K562 (cell line): ENCODE results near the gene GTSE1. TPM values are rescaled to one million over a fixed set of nuclear protein-coding genes. Genes with fewer than 3 reads are reported as not detected.

ENCODE experiments used
- CBX3 ChIP-seq, 2 experiments: IDR thresholded peaks; 1 replicate in 1 of 2; 2 replicates in 1 of 2; pipeline ENCODE4 v1.6.1; 2012; ENCODE audit warnings: inconsistent platforms in 2 of 2, low read length in 2 of 2, borderline replicate concordance in 1 of 2, control low read depth in 1 of 2
- ERF ChIP-seq: fragments of 450-650 bp; formaldehyde crosslinking; IDR thresholded peaks from 2 replicates; pipeline ENCODE4 v1.4.0; 2020; ENCODE audit warnings: mild to moderate bottlenecking, mixed read lengths
- NR3C1 ChIP-seq: sonication (generic); formaldehyde crosslinking; IDR thresholded peaks from 2 replicates; pipeline ENCODE4 v1.8.1; 2022; ENCODE audit warnings: missing genetic modification reagents
- NRF1 ChIP-seq, 2 experiments: fragments of 450-650 bp; IDR thresholded peaks in 1 of 2; conservative IDR thresholded peaks in 1 of 2; 2 replicates each; pipeline ENCODE4 v1.6.1; 2014; ENCODE audit warnings: mild to moderate bottlenecking in 2 of 2
- PHF20 ChIP-seq: fragments of 450-650 bp; IDR thresholded peaks from 2 replicates; pipeline ENCODE4 v1.6.1; 2018; ENCODE audit not compliant: partially characterized antibody
- PHF8 ChIP-seq: fragments of 200-600 bp; sonication (generic); IDR thresholded peaks from 2 replicates; pipeline ENCODE4 v1.6.1; 2012; ENCODE audit warnings: mixed run types, mild to moderate bottlenecking, inconsistent platforms, low read length, moderate library complexity, borderline replicate concordance
- PRMT5 ChIP-seq: sonication (generic); formaldehyde crosslinking; IDR thresholded peaks from 2 replicates; pipeline ENCODE4 v1.5.0; 2020; ENCODE audit warnings: missing genetic modification reagents
- RBBP5 ChIP-seq: fragments of 200-600 bp; sonication (generic); IDR thresholded peaks from 2 replicates; pipeline ENCODE4 v1.6.1; 2012; ENCODE audit warnings: borderline replicate concordance, mild to moderate bottlenecking, low read length, control low read depth, inconsistent platforms; ENCODE audit not compliant: insufficient read depth, poor library complexity, severe bottlenecking
- RBM34 ChIP-seq: fragments of 200-400 bp; formaldehyde crosslinking; IDR thresholded peaks from 2 replicates; pipeline ENCODE4 v1.6.1; 2018; ENCODE audit warnings: low read length, borderline replicate concordance; ENCODE audit not compliant: insufficient read depth
- RNF2 ChIP-seq: sonication (generic); IDR thresholded peaks from 2 replicates; pipeline ENCODE4 v1.6.1; 2016
- SMAD4 ChIP-seq: fragments of 250-450 bp; sonication (Bioruptor Pico); conservative IDR thresholded peaks from 2 replicates; pipeline ENCODE4 v1.8.0; 2021; ENCODE audit warnings: inconsistent platforms, mild to moderate bottlenecking, moderate library complexity
- SUPT5H ChIP-seq: fragments of 450-650 bp; IDR thresholded peaks from 2 replicates; pipeline ENCODE4 v1.6.1; 2016
- TGIF2 ChIP-seq: sonication (generic); formaldehyde crosslinking; IDR thresholded peaks from 2 replicates; pipeline ENCODE4 v1.8.1; 2022; ENCODE audit warnings: mild to moderate bottlenecking, missing genetic modification reagents, moderate library complexity
- ZNF143 ChIP-seq: sonication (generic); formaldehyde crosslinking; IDR thresholded peaks from 2 replicates; pipeline ENCODE4 v1.9.0; 2022; ENCODE audit warnings: mild to moderate bottlenecking, missing genetic modification reagents
- ZNF282 ChIP-seq: sonication (generic); formaldehyde crosslinking; IDR thresholded peaks from 2 replicates; pipeline ENCODE4 v1.8.1; 2023; ENCODE audit warnings: missing genetic modification reagents
- polyA plus RNA-seq, 8 experiments: library from polyadenylated mRNA; depleted of rRNA in 4 of 8; stranded (reverse) in 5 of 8; unstranded in 3 of 8; fragments of >200 nt; fragmentation: Nextera tagmentation in 2 of 8; fragmentation: Illumina TruSeq in 1 of 8; extraction: Ambion mirVana in 2 of 8; extraction: Trizol in 1 of 8; gene quantifications; 2 replicates each; pipeline versions ENCODE4 v1.2.1 to v1.2.3, GENCODE V29; 2011 to 2014; ENCODE audit warnings: inconsistent platforms in 1 of 8, missing spikeins in 1 of 8
- total RNA-seq, 7 experiments: library from RNA; depleted of rRNA in 6 of 7; stranded (reverse); fragments of >200 nt in 6 of 7; fragmentation: Illumina TruSeq in 2 of 7; extraction: Trizol in 2 of 7; gene quantifications; 2 replicates each; pipeline versions ENCODE4 v1.2.1 to v1.2.3, GENCODE V29; 2011 to 2021; ENCODE audit warnings: low replicate concordance in 1 of 7
- TF ChIP-seq, protein P1 (sequence below), 2 experiments: IDR thresholded peaks; 2 replicates each; pipeline ENCODE4 v1.6.1; 2011; ENCODE audit warnings: borderline replicate concordance in 1 of 2, control low read depth in 1 of 2, low read depth in 1 of 2, low read length in 1 of 2, mild to moderate bottlenecking in 1 of 2, mixed read lengths in 1 of 2, moderate library complexity in 1 of 2; ENCODE audit not compliant: insufficient read depth in 1 of 2, insufficient read length in 1 of 2, poor library complexity in 1 of 2, severe bottlenecking in 1 of 2; ENCODE audit errors: extremely low read depth in 1 of 2
- TF ChIP-seq, protein P2 (sequence below): fragments of 450-650 bp; formaldehyde crosslinking; IDR thresholded peaks from 2 replicates; pipeline ENCODE4 v1.4.0; 2022; ENCODE audit warnings: mild to moderate bottlenecking, moderate library complexity
- TF ChIP-seq, protein P3 (sequence below): fragments of 250-450 bp; sonication (Bioruptor Pico); IDR thresholded peaks from 2 replicates; pipeline ENCODE4 v1.4.0; 2020; ENCODE audit warnings: borderline replicate concordance
- TF ChIP-seq, protein P4 (sequence below), 2 experiments: fragments of 450-650 bp; IDR thresholded peaks; 2 replicates each; pipeline ENCODE4 v1.6.1; 2018; ENCODE audit warnings: mild to moderate bottlenecking in 2 of 2, low read depth in 1 of 2; ENCODE audit not compliant: partially characterized antibody in 2 of 2

The GTSE1 gene
- total and polyA plus RNA-seq, 9 of the 15 experiments (the other 6 are each of a cell fraction or from before 2014, with no cell fraction given): 2.5 to 22.5 (median 12.9) TPM

DNA sequence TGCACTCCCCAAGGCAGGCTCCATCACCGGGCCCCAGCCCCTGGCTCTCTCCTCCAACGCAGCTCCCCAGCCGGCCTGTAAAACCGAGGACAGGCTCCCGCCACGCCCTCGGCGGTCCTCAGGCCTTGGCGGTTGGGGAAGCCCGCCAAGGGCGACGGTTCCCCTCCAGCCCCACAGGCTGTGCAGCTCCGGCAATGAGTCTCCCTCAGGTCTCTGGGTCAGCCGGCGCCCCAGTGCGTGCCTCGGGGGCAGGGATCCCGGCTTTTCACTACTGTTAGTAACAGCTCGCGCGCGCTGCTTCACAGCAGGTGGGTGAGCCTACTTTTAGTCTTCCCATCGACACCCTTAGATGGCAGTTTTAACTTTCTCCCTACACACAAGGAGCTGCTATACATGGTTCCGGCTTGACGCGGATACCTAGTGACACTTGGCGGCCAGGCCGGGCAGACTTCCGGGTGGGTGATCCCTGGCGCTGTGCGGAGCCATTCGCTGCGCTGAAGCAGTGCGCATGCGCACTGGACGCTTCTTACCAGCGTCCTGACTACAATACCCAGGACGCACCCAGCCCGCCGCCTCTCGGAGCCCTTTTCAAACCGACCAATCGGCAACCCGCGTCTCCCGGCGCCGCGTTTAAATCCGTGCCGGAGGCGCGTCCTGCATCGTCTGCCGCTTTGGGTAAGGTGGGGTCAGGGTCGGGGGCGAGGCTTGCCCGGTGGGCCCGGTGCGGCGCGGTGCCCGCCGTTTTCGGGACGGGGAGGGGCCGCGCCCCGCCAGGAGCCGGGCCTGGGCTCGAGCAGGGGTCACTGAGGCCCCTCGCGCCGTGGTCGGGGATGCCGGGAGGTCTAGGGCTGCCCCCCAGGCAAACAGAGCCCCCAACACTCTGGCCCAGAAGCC, at the start of gene GTSE1 (continued):
- TF ChIP-seq, protein P1, sequence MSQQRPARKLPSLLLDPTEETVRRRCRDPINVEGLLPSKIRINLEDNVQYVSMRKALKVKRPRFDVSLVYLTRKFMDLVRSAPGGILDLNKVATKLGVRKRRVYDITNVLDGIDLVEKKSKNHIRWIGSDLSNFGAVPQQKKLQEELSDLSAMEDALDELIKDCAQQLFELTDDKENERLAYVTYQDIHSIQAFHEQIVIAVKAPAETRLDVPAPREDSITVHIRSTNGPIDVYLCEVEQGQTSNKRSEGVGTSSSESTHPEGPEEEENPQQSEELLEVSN (IDR thresholded peaks at IDR 0.05; ENCODE audit: borderline replicate concordance in 1 of 2, extremely low read depth in 1 of 2, insufficient read depth in 1 of 2, insufficient read length in 1 of 2, low read depth in 1 of 2, low read length in 1 of 2, poor library complexity in 1 of 2, severe bottlenecking in 1 of 2): peak; percentile 11 to 53
- TF ChIP-seq PHF20 (peak; percentile 85), ZNF143 (CRISPR knock-in tag) (peak; percentile 79), ZNF282 (CRISPR knock-in tag) (no peak), ERF (no peak), SMAD4 (CRISPR knock-in tag) (no peak; the same call in 1 of the 2 replicates), RBBP5 (peak; percentile 46), NRF1 (conservative IDR thresholded peaks at IDR 0.05 in 1 of 2, IDR thresholded peaks at IDR 0.05 in 1 of 2) (peak; percentile 98 to 99), CBX3 (IDR thresholded peaks at IDR 0.05; ENCODE audit: borderline replicate concordance in 1 of 2, low read length in 2 of 2) (no peak), SUPT5H (peak; percentile 70), RBM34 (no peak), PHF8 (peak; percentile 65; the same call in 1 of the 2 replicates), RNF2 (no peak), TGIF2 (no peak; the same call in 1 of the 2 replicates), NR3C1 (CRISPR knock-in tag) (no peak), PRMT5 (CRISPR knock-in tag) (no peak)
- TF ChIP-seq, protein P2, sequence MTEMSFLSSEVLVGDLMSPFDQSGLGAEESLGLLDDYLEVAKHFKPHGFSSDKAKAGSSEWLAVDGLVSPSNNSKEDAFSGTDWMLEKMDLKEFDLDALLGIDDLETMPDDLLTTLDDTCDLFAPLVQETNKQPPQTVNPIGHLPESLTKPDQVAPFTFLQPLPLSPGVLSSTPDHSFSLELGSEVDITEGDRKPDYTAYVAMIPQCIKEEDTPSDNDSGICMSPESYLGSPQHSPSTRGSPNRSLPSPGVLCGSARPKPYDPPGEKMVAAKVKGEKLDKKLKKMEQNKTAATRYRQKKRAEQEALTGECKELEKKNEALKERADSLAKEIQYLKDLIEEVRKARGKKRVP (CRISPR knock-in tag): no peak
- TF ChIP-seq, protein P3, sequence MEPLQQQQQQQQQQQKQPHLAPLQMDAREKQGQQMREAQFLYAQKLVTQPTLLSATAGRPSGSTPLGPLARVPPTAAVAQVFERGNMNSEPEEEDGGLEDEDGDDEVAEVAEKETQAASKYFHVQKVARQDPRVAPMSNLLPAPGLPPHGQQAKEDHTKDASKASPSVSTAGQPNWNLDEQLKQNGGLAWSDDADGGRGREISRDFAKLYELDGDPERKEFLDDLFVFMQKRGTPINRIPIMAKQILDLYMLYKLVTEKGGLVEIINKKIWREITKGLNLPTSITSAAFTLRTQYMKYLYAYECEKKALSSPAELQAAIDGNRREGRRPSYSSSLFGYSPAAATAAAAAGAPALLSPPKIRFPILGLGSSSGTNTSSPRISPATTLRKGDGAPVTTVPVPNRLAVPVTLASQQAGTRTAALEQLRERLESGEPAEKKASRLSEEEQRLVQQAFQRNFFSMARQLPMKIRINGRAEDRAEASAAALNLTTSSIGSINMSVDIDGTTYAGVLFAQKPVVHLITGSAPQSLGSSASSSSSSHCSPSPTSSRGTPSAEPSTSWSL: no peak
- TF ChIP-seq, protein P4, sequence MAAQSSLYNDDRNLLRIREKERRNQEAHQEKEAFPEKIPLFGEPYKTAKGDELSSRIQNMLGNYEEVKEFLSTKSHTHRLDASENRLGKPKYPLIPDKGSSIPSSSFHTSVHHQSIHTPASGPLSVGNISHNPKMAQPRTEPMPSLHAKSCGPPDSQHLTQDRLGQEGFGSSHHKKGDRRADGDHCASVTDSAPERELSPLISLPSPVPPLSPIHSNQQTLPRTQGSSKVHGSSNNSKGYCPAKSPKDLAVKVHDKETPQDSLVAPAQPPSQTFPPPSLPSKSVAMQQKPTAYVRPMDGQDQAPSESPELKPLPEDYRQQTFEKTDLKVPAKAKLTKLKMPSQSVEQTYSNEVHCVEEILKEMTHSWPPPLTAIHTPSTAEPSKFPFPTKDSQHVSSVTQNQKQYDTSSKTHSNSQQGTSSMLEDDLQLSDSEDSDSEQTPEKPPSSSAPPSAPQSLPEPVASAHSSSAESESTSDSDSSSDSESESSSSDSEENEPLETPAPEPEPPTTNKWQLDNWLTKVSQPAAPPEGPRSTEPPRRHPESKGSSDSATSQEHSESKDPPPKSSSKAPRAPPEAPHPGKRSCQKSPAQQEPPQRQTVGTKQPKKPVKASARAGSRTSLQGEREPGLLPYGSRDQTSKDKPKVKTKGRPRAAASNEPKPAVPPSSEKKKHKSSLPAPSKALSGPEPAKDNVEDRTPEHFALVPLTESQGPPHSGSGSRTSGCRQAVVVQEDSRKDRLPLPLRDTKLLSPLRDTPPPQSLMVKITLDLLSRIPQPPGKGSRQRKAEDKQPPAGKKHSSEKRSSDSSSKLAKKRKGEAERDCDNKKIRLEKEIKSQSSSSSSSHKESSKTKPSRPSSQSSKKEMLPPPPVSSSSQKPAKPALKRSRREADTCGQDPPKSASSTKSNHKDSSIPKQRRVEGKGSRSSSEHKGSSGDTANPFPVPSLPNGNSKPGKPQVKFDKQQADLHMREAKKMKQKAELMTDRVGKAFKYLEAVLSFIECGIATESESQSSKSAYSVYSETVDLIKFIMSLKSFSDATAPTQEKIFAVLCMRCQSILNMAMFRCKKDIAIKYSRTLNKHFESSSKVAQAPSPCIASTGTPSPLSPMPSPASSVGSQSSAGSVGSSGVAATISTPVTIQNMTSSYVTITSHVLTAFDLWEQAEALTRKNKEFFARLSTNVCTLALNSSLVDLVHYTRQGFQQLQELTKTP (IDR thresholded peaks at IDR 0.05; ENCODE audit: low read depth in 1 of 2, partially characterized antibody in 2 of 2): no peak
